Placental epithelial cell (primary cell): ENCODE results near the gene KCNQ5. TPM values are rescaled to one million over a fixed set of nuclear protein-coding genes. Genes with fewer than 3 reads are reported as not detected.

ENCODE experiments used
- small RNA-seq: library from RNA; depleted of rRNA; stranded (forward); fragments of <200 nt; gene quantifications from one replicate; pipeline ENCODE3, GENCODE V24; 2012
- total RNA-seq: library from RNA; depleted of rRNA; stranded (reverse); fragments of >200 nt; gene quantifications from 2 replicates; pipeline ENCODE4 v1.2.3, GENCODE V29; 2012

KCNQ5 gene
- total RNA-seq: 0.43 and 5.9 TPM in 2 replicates

GRCh38 chr6:72621291-72622093 is at the start of gene KCNQ5:
Gene KCNQ5, plus strand, starts transcription at chr6:72622064.

GRCh38 chr6:73225396-73225795 is 603.5 kb downstream of the KCNQ5 start, which contains the start of gene KHDC1L:
Gene KHDC1L, minus strand, starts transcription at chr6:73225496. Its CDS starts 88 bp downstream, at chr6:73225408.

Small RNA genes within 50 kb of the gene (small RNA-seq; reads per million reads assigned to genes)
- not detected for gene MIR4282
